D721Med (cell line): ENCODE data around the gene CRYBB2.
"Not testable (repeated sequence)": the region's sequence is repeated elsewhere in the genome, so short reads cannot be mapped to it uniquely, and the experiment has no call there.

Experiments used
- DNase-seq: peaks from one replicate; pipeline ENCODE4 v3.0.0; 2011; ENCODE audit warnings: low spot score; ENCODE audit not compliant: insufficient read length
- FAIRE-seq: peaks from 2 replicates; lab custom pipeline; 2011; peaks lifted over from hg19 to GRCh38; lab: Jason Lieb, UNC
- TF ChIP-seq, protein P1 (sequence below): IDR thresholded peaks from 2 replicates; pipeline ENCODE4 v1.5.1; 2012; ENCODE audit warnings: mild to moderate bottlenecking, control low read depth; ENCODE audit not compliant: insufficient read depth; ENCODE audit errors: missing control alignments

Gene CRYBB2

DNA sequence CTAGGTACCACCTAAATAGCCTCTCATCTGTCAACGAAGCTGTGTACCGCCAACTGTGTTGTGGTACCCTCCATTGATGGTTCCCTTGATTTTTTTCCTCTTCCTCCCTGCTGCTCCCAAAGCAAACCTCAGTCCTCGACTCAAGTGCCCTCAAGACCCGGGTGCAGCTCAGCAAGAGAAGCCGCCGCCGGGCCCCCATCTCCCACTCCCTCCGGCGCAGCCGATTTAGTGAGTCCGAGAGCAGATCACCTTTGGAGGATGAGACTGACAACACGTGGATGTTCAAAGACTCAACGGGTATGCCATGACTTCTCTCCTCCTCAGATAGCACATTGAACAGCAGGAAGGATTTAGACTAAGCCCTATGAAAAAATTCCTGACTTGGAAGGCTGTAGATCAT is 42.2 kb upstream of the CRYBB2 start:
- TF ChIP-seq, protein P1, sequence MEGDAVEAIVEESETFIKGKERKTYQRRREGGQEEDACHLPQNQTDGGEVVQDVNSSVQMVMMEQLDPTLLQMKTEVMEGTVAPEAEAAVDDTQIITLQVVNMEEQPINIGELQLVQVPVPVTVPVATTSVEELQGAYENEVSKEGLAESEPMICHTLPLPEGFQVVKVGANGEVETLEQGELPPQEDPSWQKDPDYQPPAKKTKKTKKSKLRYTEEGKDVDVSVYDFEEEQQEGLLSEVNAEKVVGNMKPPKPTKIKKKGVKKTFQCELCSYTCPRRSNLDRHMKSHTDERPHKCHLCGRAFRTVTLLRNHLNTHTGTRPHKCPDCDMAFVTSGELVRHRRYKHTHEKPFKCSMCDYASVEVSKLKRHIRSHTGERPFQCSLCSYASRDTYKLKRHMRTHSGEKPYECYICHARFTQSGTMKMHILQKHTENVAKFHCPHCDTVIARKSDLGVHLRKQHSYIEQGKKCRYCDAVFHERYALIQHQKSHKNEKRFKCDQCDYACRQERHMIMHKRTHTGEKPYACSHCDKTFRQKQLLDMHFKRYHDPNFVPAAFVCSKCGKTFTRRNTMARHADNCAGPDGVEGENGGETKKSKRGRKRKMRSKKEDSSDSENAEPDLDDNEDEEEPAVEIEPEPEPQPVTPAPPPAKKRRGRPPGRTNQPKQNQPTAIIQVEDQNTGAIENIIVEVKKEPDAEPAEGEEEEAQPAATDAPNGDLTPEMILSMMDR: no peak
- no peak for FAIRE-seq
- no peak for DNase-seq

DNA sequence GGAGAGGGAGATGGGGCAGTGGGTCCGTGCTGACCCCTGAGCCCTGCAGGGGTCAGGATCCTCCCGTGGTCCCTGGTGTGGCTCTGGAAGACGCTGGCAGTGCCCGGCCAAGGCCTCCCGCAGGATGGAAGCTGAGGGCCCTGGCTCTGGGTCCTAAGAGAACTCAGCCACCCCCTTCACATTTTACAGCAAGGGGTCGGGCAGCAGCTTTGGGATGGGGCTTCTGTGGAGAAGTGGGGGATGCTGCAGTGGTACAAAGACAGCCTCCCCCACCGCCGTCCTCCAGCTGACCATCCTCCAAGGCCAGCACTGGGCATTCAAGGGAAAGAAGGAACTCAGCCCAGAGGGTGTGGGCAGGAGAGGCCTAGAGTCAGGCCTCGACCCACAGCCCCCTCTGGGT is 41.5 kb upstream of the CRYBB2 start:
- TF ChIP-seq, protein P1: no peak
- DNase-seq (no peak), FAIRE-seq (no peak)

DNA sequence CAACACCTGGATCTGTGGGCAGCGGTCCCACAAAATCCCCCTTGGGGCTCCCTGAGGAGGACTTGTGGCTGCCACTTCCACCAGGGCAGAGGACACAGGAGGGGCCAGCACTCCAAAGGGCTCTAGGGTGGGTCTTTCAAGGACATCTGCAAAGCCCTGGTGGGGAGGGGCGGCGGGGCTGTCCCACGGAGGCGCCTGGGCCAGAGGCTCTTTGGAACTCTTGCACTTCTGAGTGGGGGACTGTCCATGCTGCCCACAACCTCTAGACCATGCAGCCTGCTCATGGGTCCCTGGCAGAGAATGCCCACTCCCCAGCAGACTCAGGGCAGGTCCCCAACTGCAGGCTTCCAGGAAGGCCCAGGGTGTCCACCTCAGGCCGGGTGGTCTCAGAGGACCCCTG is 41.1 kb upstream of the CRYBB2 start:
- not testable (repeated sequence) for FAIRE-seq, DNase-seq

DNA sequence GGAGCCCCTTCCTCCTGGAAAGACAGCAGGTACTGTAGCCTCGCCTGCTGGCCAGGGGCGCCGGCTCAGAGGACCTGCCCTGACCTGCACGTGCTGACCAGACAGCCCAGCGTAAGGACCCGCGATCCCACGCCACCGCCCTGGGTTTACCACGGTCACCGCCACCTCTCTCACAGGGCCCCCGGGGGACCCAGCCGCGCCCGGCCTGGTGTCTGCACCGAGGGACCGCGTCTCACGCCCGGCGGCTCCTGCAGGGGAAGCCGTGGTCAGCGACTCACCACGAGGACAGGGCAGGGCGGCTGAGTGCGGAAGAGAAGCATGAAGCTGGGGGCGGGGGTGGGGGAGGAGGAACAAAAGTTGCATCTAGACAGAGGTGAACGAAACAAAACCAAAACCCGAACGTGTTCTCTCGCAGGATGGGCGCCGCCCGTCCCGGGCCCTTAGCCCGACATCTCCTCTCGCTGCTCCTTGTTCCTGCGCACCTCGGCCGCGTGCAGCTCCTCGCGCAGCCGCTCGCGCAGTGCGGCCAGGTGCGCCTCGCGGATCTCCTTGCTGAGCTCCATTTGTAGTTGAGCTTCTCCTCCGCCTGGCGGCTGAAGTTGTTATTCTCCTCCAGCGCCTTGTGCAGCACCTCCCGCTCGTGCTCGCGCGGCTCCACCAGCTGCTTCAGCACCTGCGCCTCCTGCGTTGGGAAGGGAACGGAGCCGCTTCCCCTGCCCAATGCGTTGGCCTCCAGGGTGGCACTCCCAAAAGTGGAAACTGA is 40.4 kb upstream of the CRYBB2 start:
- FAIRE-seq: not testable (repeated sequence)

DNA sequence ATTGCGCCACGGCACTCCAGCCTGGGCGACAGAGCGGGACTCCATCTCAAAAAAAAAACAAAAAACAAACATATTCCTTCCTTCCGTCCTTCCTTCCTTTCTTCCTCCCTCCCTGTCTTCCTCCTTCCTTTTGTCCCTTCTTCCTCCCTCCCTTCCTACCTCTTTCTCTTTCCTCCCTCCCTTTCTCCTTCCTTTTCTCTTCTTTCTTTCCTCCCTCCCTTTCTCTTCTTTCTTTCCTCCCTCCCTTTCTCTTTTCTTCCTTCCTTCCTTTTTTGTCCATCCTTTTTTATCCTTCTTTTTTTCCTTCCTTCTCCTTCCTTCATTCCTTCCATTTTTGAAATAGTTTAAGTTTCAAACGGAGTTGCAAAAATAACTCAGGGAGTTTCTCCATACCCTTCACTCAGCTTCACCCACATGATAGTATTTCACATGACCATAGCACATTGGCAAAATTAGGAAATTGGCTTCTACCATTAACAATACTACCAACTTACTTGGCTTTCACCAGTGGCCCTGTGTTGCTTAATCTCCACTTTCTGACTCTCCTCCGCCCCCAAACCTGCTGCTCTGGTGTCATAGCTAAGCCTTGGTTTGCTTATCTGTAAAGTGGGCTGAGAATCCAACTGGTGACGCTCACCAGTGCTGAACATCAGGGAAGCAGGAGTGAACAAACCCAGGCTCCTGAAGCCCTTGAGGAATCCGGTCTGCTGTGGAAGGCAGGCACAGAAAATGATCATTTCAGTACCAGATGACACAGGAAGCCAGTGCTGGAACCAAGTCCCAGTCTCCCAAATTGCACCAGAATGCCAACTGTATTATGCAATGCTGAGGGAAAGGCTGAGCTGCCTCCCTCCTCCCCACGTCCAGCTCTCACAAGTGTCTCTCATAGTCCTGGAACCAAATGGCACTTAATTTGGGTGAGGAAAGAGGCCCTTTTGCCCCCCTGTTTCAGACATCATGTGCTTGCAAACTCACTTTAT is 37.0 kb upstream of the CRYBB2 start:
- TF ChIP-seq, protein P1: no peak
- no peak for DNase-seq
- no peak for FAIRE-seq

More for the DNA sequence above, 40.4 kb upstream of the CRYBB2 start:
- DNase-seq: not testable (repeated sequence)

DNA sequence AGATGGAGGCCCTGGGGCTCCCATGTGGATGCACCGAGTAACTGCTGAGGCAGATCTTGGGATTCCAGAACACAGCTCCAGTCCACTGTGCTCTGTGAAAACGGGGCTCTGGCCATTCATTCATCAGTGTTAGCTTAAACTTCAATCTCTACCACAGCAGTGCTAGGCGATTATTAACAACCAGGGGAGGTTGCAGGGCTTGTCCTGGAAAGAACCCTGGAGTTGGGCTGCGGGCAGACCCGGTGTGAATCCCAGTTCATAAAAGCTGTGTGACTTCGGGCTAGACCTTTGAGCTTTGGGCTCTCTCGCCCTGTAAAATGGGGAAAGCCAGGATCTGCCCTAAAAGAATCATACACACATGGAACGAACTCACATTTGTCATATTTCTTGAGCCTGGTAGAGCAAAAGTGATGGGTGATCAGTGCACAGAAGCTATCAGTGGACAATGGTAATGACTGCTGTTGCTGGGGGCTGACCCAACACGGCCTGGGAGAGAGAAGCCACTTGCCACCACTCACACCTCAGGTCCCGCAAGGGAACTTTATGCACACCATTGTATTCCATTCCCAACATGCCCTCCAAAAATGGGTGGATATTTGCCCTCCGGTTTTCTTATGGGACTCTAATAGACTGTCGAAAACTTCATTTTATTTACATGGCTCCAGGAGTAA is 35.4 kb upstream of the CRYBB2 start:
- TF ChIP-seq, protein P1: no peak
- FAIRE-seq (no peak), DNase-seq (no peak)

DNA sequence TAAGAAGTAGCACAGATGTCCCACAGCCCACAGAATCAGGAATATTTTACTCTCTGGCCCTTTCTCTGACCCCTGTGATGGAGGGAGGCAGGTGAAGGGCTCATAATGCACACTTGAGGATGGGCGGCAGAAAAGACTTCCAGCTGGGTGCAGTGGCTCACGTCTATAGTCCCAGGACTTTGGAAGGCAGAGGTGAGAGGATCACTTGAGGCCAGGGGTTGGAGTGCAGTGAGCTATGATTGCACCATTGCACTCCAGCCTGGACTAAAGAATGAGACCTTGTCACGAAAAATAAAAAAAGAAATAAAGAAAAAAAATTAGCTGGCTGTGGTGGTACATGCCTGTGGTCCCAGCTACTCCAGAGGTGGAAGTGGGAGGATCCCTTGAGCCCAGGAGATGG is 33.3 kb upstream of the CRYBB2 start:
- DNase-seq (no peak), FAIRE-seq (no peak)
- TF ChIP-seq, protein P1: no peak

DNA sequence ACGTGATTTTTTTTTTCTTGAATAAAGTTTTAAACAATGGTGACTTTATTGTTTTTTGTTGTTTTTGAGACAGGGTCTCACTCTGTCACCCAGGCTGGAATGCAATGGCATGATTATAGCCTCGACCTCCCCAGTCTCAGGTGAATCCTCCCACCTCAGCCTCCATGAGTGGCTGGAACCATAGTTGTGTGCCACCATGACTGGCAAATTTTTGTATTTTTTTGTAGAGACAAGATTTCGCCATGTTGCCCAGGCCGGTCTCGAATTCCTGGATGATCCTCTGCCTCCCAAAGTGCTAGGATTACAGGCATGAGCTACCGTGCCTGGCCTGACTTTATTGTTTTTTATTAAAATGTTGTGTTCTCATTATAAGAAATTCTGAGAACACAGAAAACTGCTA is 32.0 kb upstream of the CRYBB2 start:
- FAIRE-seq: no peak
- TF ChIP-seq, protein P1: no peak
- DNase-seq: no peak
